Measurements from ENCODE around the gene SPAG6. TPM values are rescaled to one million over a fixed set of nuclear protein-coding genes. Genes with fewer than 3 reads are reported as not detected.

SPAG6 gene
- total RNA-seq, 2 experiments from 2014 or later: not detected

- Mint-ChIP-seq H3K4me1 (ENCODE audit: low read depth) (peaks cover 60% of the 10 kb centered on the region), H3K27ac (peak overlapping the region; percentile 90), H3K36me3 (ENCODE audit: low read depth) (peaks cover 31% of the 10 kb centered on the region), H3K9me3 (no peaks in the 10 kb centered on the region), H3K27me3 (peaks cover 44% of the 10 kb centered on the region), H3K4me3 (peak overlapping the region; percentile 91)
- peaks cover 0 to 4% of the 10 kb centered on the region in 2 experiments for H3K9me3 ChIP-seq (ENCODE audit: control insufficient read depth in 1 of 2, insufficient read depth in 1 of 2, low read length in 2 of 2)
- no peak overlapping the region for H3K4me3 ChIP-seq (ENCODE audit: low read length)
- POLR2A ChIA-PET: interaction anchor here (1.0 to 3.8 kb wide), 6 partner anchors 21 to 822 kb away, joined by 3 to 46 read pairs (median 12); no protein-coding TSS in a partner anchor
- H3K4me1 ChIP-seq (ENCODE audit: insufficient read depth, low read length): peaks cover 23% of the 10 kb centered on the region
- intact Hi-C loops (cut with DNase I, micrococcal nuclease): loop anchor here (2.0 to 5.0 kb wide), 4 partner anchors 66 to 791 kb away; partner anchors contain the start of gene SKIDA1 (in 1 of the 2)
- ATAC-seq (ENCODE audit: poor library complexity): no peak
- H3K27me3 ChIP-seq (ENCODE audit: control insufficient read depth in 1 of 2, insufficient read depth in 2 of 2, low read length in 2 of 2): peaks cover 5 to 22% of the 10 kb centered on the region in 2 experiments
- no peak overlapping the region for H3K27ac ChIP-seq (ENCODE audit: low read depth in 1 of 2, low read length in 2 of 2)
- no peaks in the 10 kb centered on the region for H3K36me3 ChIP-seq (ENCODE audit: insufficient read depth, low read length)
- no peak for TF ChIP-seq CTCF (IDR thresholded peaks at IDR 0.05)
- CTCF ChIA-PET: no interaction called here
- DNase-seq: no peak
Measured at GRCh38 chr10:22318772-22319171, 26.5 kb upstream of the SPAG6 start.

GRCh38 chr10:22319547-22319979 is 25.7 kb upstream of the SPAG6 start:
- Mint-ChIP-seq H3K36me3 (ENCODE audit: low read depth) (peaks cover 31% of the 10 kb centered on the region), H3K4me3 (peak overlapping the region; percentile 91), H3K9me3 (no peaks in the 10 kb centered on the region), H3K27me3 (peaks cover 52% of the 10 kb centered on the region), H3K27ac (peak overlapping the region; percentile 90), H3K4me1 (ENCODE audit: low read depth) (peaks cover 68% of the 10 kb centered on the region)
- H3K27me3 ChIP-seq (ENCODE audit: control insufficient read depth in 1 of 2, insufficient read depth in 2 of 2, low read length in 2 of 2): peaks cover 5 to 27% of the 10 kb centered on the region in 2 experiments
- ChIA-PET CTCF (interaction anchor here (1.2 kb wide), 1 partner anchor 824 kb away, joined by 3 read pairs; no protein-coding TSS in a partner anchor), POLR2A (interaction anchor here (1.4 to 3.6 kb wide), 5 partner anchors 20 to 823 kb away, joined by 3 to 26 read pairs (median 12); no protein-coding TSS in a partner anchor)
- intact Hi-C loops (cut with DNase I, micrococcal nuclease): loop anchor here (2.0 to 5.0 kb wide), 4 partner anchors 67 to 792 kb away; partner anchors contain the start of gene SKIDA1 (in 1 of the 2)
- TF ChIP-seq CTCF (IDR thresholded peaks at IDR 0.05): no peak
- H3K36me3 ChIP-seq (ENCODE audit: insufficient read depth, low read length): no peaks in the 10 kb centered on the region
- H3K4me1 ChIP-seq (ENCODE audit: insufficient read depth, low read length): peaks cover 27% of the 10 kb centered on the region
- peaks cover 0 to 4% of the 10 kb centered on the region in 2 experiments for H3K9me3 ChIP-seq (ENCODE audit: control insufficient read depth in 1 of 2, insufficient read depth in 1 of 2, low read length in 2 of 2)
- no peak for DNase-seq
- H3K27ac ChIP-seq (ENCODE audit: low read depth in 1 of 2, low read length in 2 of 2): no peak overlapping the region
- no peak for ATAC-seq (ENCODE audit: poor library complexity)
- peak overlapping the region; percentile 52 for H3K4me3 ChIP-seq (ENCODE audit: low read length)

- peaks cover 0 to 4% of the 10 kb centered on the region in 2 experiments for H3K9me3 ChIP-seq (ENCODE audit: control insufficient read depth in 1 of 2, insufficient read depth in 1 of 2, low read length in 2 of 2)
- peak in 2 of 14 experiments; percentile 13 to 24 for DNase-seq
- peaks cover 57% of the 10 kb centered on the region for H3K27me3 Mint-ChIP-seq
Measured at GRCh38 chr10:22319980-22320558, 25.2 kb upstream of the SPAG6 start.

More at GRCh38 chr10:22319980-22320558, 25.2 kb upstream of the SPAG6 start:
- CTCF ChIA-PET: interaction anchor here (1.2 kb wide), 1 partner anchor 825 kb away, joined by 3 read pairs; no protein-coding TSS in a partner anchor
- Histone ChIP-seq H3K4me1 (ENCODE audit: insufficient read depth, low read length) (peaks cover 31% of the 10 kb centered on the region), H3K27ac (ENCODE audit: low read depth in 1 of 2, low read length in 2 of 2) (peak overlapping the region in 1 of 2 donors; percentile 29), H3K4me3 (ENCODE audit: low read length) (peak overlapping the region; percentile 52), H3K36me3 (ENCODE audit: insufficient read depth, low read length) (no peaks in the 10 kb centered on the region), H3K27me3 (ENCODE audit: control insufficient read depth in 1 of 2, insufficient read depth in 2 of 2, low read length in 2 of 2) (peaks cover 5 to 27% of the 10 kb centered on the region in 2 experiments)
- peaks cover 68% of the 10 kb centered on the region for H3K4me1 Mint-ChIP-seq (ENCODE audit: low read depth)
- no peak for TF ChIP-seq CTCF (IDR thresholded peaks at IDR 0.05)
- H3K4me3 Mint-ChIP-seq: peak overlapping the region; percentile 91
- POLR2A ChIA-PET: interaction anchor here (1.4 to 3.6 kb wide), 5 partner anchors 20 to 823 kb away, joined by 3 to 26 read pairs (median 12); no protein-coding TSS in a partner anchor
- no peaks in the 10 kb centered on the region for H3K9me3 Mint-ChIP-seq
- peaks cover 36% of the 10 kb centered on the region for H3K36me3 Mint-ChIP-seq (ENCODE audit: low read depth)
- H3K27ac Mint-ChIP-seq: peak overlapping the region; percentile 90
- no peak for ATAC-seq (ENCODE audit: poor library complexity)
- intact Hi-C loops (cut with DNase I, micrococcal nuclease): loop anchor here (2.0 to 10.0 kb wide), 7 partner anchors 68 to 823 kb away; partner anchors contain the start of genes DNAJC1 (in 1 of the 2), PIP4K2A (in 1 of the 2) and SKIDA1 (in 1 of the 2)

Data from CD4-positive, alpha-beta T cell (primary cell).